Pancreas (tissue), 10 donors: ENCODE measurements around the gene FSD1. TPM values are rescaled to one million over a fixed set of nuclear protein-coding genes. Genes with fewer than 3 reads are reported as not detected.

ENCODE experiments used
- ATAC-seq, 4 donors: fragments of 200-7000 bp; cut with Tn5 transposase; one replicate each; pipeline versions ENCODE4 v1.8.0 to v1.9.1; 2020; ENCODE audit warnings: mild to moderate bottlenecking in 4 of 4, moderate library complexity in 4 of 4
- DNase-seq, 6 donors: peaks; one replicate each; pipeline ENCODE4 v3.0.0-alpha.2; 2020
- FAIRE-seq: peaks from 2 replicates; lab custom pipeline; 2012; peaks lifted over from hg19 to GRCh38; lab: Jason Lieb, UNC
- H3K27ac ChIP-seq, 4 donors: fragments of 200-600 bp; sonication (generic); 1 replicate in 3 of 4; 2 replicates in 1 of 4; pipeline versions ENCODE4 v1.5.0 to v1.8.0; 2020
- H3K27me3 ChIP-seq, 4 donors: fragments of 200-600 bp; one replicate each; pipeline ENCODE4 v1.8.0; 2021
- H3K36me3 ChIP-seq, 3 donors: fragments of 200-600 bp; sonication (generic) in 1 of 3; one replicate each; pipeline versions ENCODE4 v1.5.0 to v1.8.0; 2020 to 2021
- H3K4me1 ChIP-seq, 3 donors: fragments of 200-600 bp; one replicate each; pipeline ENCODE4 v1.8.0; 2021
- H3K4me3 ChIP-seq, 4 donors: fragments of 200-600 bp; sonication (generic) in 2 of 4; one replicate each; pipeline versions ENCODE4 v1.5.0 to v1.8.0; 2020 to 2021
- H3K9me3 ChIP-seq, 4 donors: fragments of 200-600 bp; one replicate each; pipeline ENCODE4 v1.8.0; 2021
- CTCF ChIP-seq, 4 donors: fragments of 200-600 bp; sonication (generic) in 3 of 4; IDR thresholded peaks; one replicate each; pipeline versions ENCODE4 v1.5.0 to v1.8.0; 2021; ENCODE audit warnings: antibody characterized with exemption in 4 of 4
- WGBS, 2 donors: extraction: QIAGEN DNeasy Blood & Tissue Kit; methylation state at CpG; one replicate each; pipeline ENCODE4 v1.1.7; 2013; 5-methylcytosine and 5-hydroxymethylcytosine counted together
- intact Hi-C, 3 donors: fragments of 100-400 bp; cut with DNase I; formaldehyde crosslinking; loops; one replicate each; pipeline versions ENCODE4 v1.11.1 to v1.14.2; 2022
- polyA plus RNA-seq, 2 donors: library from polyadenylated mRNA; stranded (reverse); fragments of 200-250 nt; gene quantifications; one replicate each; pipeline ENCODE4 v1.2.3, GENCODE V29; 2013
- total RNA-seq, 6 donors: library from RNA; stranded (reverse); fragmentation: NEBNext Ultra II Directional in 4 of 6; extraction: Animal tissue kit (Norgen Biotek cat#: 25700) in 4 of 6; gene quantifications; one replicate each; pipeline versions ENCODE4 v1.2.1 to v1.2.4, GENCODE V29; 2021 to 2023
- donor health status: healthy with polysubstance abuse.
- donor health status: DM: no; HTN: no; CAD: no; lungs with moderate emphysema.
- donor health status: DM: no; HTN: no; CAD: no.
- donor health status: control.
- donor health status: control.
- donor health status: Bipolar disorder and iron deficiency.
- donor health status: DM: yes; HTN: yes; CAD: no.
- donor health status: DM: no; HTN: no; CAD: no.
- donor health status: DM: no; HTN: no; CAD: no.
- donor health status: DM: yes; HTN: yes; CAD: no.

FSD1 gene
- total and polyA plus RNA-seq, 8 donors, result 0.21 to 0.50 TPM; not detected in 6

- FAIRE-seq, result no peak
- no peak for ATAC-seq
- TF ChIP-seq CTCF (IDR thresholded peaks at IDR 0.05), result no peak
- 33 to 41% methylated on average over 18 of the region's 18 CpGs for WGBS, 2 donors
- DNase-seq, result no peak
- Histone ChIP-seq H3K9me3 (no peaks in the 10 kb centered on the region), H3K27ac (no peak overlapping the region), H3K27me3 (peaks cover 0 to 6% (median 3%) of the 10 kb centered on the region in 4 donors), H3K36me3 (no peaks in the 10 kb centered on the region), H3K4me3 (no peak overlapping the region), H3K4me1 (no peaks in the 10 kb centered on the region)
- intact Hi-C loops, result no loop called here
Measured at GRCh38 chr19:4303819-4304537, 420 bp upstream of the FSD1 start.

DNA sequence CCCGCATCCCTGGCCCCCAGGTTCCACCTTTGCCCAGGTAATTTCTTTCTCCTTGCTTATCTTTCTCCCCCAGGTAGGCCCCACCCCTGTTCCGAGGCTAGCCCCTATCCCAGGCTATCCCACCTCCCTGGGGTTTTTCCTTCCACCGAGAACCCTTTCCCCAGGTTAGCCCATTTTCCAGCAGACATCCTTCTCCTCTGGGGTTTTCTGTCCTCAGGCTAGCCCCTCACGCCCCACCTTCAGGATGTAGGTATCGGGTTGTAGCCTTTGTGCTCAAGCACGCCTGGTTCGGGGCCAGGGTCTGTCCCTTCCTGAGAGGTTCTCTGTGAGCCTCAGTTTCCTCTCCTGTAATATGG is 837 bp downstream of the FSD1 start:
- H3K27ac ChIP-seq, result no peak overlapping the region
- DNase-seq (no peak), ATAC-seq (no peak), FAIRE-seq (no peak)
- no peak overlapping the region for H3K4me3 ChIP-seq
- H3K4me1 ChIP-seq, result no peaks in the 10 kb centered on the region
- intact Hi-C loops, result no loop called here
- WGBS, 2 donors, result 61 to 67% methylated on average over 7 of the region's 7 CpGs
- peaks cover 0 to 6% (median 3%) of the 10 kb centered on the region in 4 donors for H3K27me3 ChIP-seq
- no peak for TF ChIP-seq CTCF (IDR thresholded peaks at IDR 0.05)
- H3K36me3 ChIP-seq, result no peaks in the 10 kb centered on the region
- H3K9me3 ChIP-seq, result no peaks in the 10 kb centered on the region

DNA sequence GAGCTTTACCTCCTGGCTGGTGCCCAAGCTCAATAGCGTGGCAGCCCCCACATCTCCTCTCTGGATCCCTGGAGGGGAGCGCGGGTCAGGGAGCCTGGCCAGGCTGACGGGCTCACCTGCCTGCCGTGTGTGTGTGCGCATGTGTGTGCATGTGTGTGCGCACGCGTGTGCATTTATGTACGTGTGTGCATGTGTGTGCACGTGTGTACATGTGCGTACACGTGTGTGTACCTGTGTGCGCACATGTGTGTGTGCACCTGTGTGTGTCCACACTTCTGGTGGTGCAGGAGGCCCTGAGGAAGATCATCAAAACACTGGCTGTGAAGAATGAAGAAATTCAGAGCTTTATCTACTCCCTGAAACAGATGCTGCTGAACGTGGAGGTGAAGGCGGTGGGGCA is 1.3 kb downstream of the FSD1 start:
- Histone ChIP-seq H3K27ac (no peak overlapping the region), H3K4me1 (no peaks in the 10 kb centered on the region), H3K9me3 (no peaks in the 10 kb centered on the region), H3K4me3 (no peak overlapping the region), H3K27me3 (peaks cover 0 to 6% (median 3%) of the 10 kb centered on the region in 4 donors), H3K36me3 (no peaks in the 10 kb centered on the region)
- no peak for FAIRE-seq
- no peak for TF ChIP-seq CTCF (IDR thresholded peaks at IDR 0.05)
- intact Hi-C loops, result no loop called here
- 72 to 75% methylated on average over 16 of the region's 16 CpGs for WGBS, 2 donors
- no peak for DNase-seq
- ATAC-seq, result no peak

DNA sequence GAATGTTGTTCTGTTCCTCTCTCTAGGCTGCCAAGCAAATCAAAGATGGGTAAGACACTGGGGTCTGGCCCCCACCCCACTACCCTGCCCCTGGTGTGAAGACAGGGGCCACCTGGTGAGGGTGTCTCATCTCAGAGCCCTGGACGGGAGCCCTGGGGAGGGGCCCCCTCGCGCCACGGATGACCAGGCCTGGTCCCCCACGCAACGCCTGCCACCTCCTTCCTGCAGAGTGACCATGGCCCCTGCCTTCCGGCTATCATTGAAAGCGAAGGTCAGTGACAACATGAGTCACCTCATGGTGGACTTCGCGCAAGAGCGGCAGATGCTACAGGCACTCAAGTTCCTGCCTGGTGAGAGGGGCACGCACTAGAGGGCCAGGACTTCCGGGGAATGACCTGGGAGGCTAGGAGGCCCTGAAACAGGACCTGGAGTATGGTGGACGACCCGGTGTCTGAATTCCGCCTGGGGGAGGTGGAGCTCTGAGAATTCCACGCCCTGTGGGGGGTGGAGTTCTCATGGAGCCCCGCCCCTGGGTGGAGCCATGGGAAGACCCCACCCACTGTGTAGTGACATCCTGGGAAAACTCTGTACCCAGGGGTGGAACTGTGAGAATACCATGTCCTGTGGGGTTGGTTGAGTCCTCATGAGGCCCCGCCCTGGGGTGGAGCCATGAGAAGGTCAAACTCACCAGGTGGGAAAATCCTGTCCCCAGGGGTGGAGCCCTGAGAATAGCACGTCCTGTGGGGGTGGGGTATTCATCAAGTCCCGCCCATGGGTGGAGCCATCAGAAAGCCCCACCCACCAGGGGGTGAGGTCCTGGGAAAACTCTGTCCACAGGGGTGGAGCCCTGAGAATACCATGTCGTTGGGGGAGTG is 6.1 kb downstream of the FSD1 start:
- Histone ChIP-seq H3K9me3 (no peaks in the 10 kb centered on the region), H3K36me3 (no peaks in the 10 kb centered on the region), H3K27ac (no peak overlapping the region), H3K4me3 (no peak overlapping the region), H3K4me1 (no peaks in the 10 kb centered on the region), H3K27me3 (no peaks in the 10 kb centered on the region)
- TF ChIP-seq CTCF (IDR thresholded peaks at IDR 0.05), result no peak
- no peak for FAIRE-seq
- 82 to 86% methylated on average over 22 of the region's 22 CpGs for WGBS, 2 donors
- ATAC-seq, result peak in 1 of 4 donors; percentile 17
- intact Hi-C loops, result no loop called here
- no peak for DNase-seq
